ENCODE results near the gene C7orf57.
"Not testable (repeated sequence)": the region's sequence is repeated elsewhere in the genome, so short reads cannot be mapped to it uniquely, and the experiment has no call there.

Gene C7orf57
- total RNA-seq, result 0.05 to 2.0 (median 0.21) reads per million in 17 experiments

- peak; percentile 92 to 96 (median 94) for DNase-seq
Measured at GRCh38 chr7:48035301-48035966, at the start of gene C7orf57. TSS of gene C7orf57 (plus strand) at chr7:48035543. CDS start at chr7:48036309, 766 bp downstream.

GRCh38 chr7:47988496-47989386 is 46.6 kb upstream of the C7orf57 start:
- DNase-seq, result peak in 2 of 4 experiments; percentile 12 to 24

- not testable (repeated sequence) for DNase-seq
Measured at GRCh38 chr7:47989607-47990400, 45.5 kb upstream of the C7orf57 start.

- no peak for DNase-seq
Measured at GRCh38 chr7:47990592-47990991, 44.8 kb upstream of the C7orf57 start.

- DNase-seq, result no peak
Measured at GRCh38 chr7:47991270-47991669, 44.1 kb upstream of the C7orf57 start.

GRCh38 chr7:47991741-47992311 is 43.5 kb upstream of the C7orf57 start:
- peak; percentile 83 to 94 (median 90) for DNase-seq

GRCh38 chr7:47992446-47992845 is 42.9 kb upstream of the C7orf57 start:
- DNase-seq, result peak in 1 of 4 experiments; percentile 15

GRCh38 chr7:47999413-47999812 is 35.9 kb upstream of the C7orf57 start:
- no peak for DNase-seq

GRCh38 chr7:48000164-48000563 is 35.2 kb upstream of the C7orf57 start:
- DNase-seq, result not testable (repeated sequence)

- no peak for DNase-seq
Measured at GRCh38 chr7:48004032-48004431, 31.3 kb upstream of the C7orf57 start.

GRCh38 chr7:48004638-48005037 is 30.7 kb upstream of the C7orf57 start:
- peak in 3 of 4 experiments; percentile 13 to 31 (median 19) for DNase-seq

- no peak for DNase-seq
Measured at GRCh38 chr7:48006866-48007265, 28.5 kb upstream of the C7orf57 start.

GRCh38 chr7:48009257-48009656 is 26.1 kb upstream of the C7orf57 start:
- no peak for DNase-seq

GRCh38 chr7:48009954-48010353 is 25.4 kb upstream of the C7orf57 start:
- no peak for DNase-seq

GRCh38 chr7:48011323-48011722 is 24.0 kb upstream of the C7orf57 start:
- DNase-seq, result peak in 2 of 4 experiments; percentile 10 to 40

- no peak for DNase-seq
Measured at GRCh38 chr7:48011951-48012350, 23.4 kb upstream of the C7orf57 start.

GRCh38 chr7:48016641-48017040 is 18.7 kb upstream of the C7orf57 start:
- DNase-seq, result no peak

GRCh38 chr7:48017674-48018073 is 17.7 kb upstream of the C7orf57 start:
- DNase-seq, result no peak

GRCh38 chr7:48025624-48026023 is 9.7 kb upstream of the C7orf57 start:
- DNase-seq, result no peak

- DNase-seq, result no peak
Measured at GRCh38 chr7:48028938-48029337, 6.4 kb upstream of the C7orf57 start, which contains the start of gene SUN3. TSS of gene SUN3 (minus strand) at chr7:48029107. CDS start at chr7:48028938, 169 bp downstream.

GRCh38 chr7:48031111-48031510 is 4.2 kb upstream of the C7orf57 start:
- no peak for DNase-seq

- DNase-seq, result no peak
Measured at GRCh38 chr7:48033922-48034321, 1.4 kb upstream of the C7orf57 start.
